PC-3 (cell line): Measurements from ENCODE around the gene ARL14.

Experiments
- EZH2 ChIP-seq: fragments of 300-600 bp; sonication (generic); IDR thresholded peaks from one replicate; pipeline ENCODE4 v1.6.1; 2017; ENCODE audit warnings: antibody characterized with exemption, mild to moderate bottlenecking, low read length; ENCODE audit not compliant: unreplicated experiment
- EZH2phosphoT487 ChIP-seq: fragments of 300-600 bp; sonication (generic); IDR thresholded peaks from 2 replicates; pipeline ENCODE4 v1.6.1; 2018; ENCODE audit warnings: mild to moderate bottlenecking, antibody characterized with exemption, low read length, borderline replicate concordance
- TF ChIP-seq, protein P1 (sequence below): fragments of 300-600 bp; sonication (generic); conservative IDR thresholded peaks from 2 replicates; pipeline ENCODE4 v1.5.1; 2017; ENCODE audit warnings: antibody characterized with exemption, low read depth, mild to moderate bottlenecking, low read length

DNA sequence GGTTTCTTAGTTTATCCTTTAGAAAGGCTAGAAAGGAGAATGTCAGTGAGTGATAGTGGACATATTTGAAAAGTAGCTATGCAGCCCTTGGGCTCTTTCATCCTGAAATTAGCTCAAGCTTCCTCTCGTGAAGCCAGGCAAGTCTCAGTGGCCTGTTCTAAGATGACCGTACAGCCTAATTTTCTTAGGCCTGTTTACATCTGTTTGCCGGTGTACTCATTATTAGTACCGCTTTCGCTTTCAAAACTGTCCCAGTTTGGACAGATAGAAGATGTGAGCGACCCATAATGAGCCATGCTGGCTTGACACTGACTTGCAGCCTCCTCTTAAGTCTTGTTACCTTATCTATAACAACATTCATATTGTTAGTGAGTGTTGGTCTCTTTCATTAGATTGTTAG, 5.7 kb upstream of the ARL14 start:
- TF ChIP-seq EZH2phosphoT487, result no peak
- TF ChIP-seq, protein P1, sequence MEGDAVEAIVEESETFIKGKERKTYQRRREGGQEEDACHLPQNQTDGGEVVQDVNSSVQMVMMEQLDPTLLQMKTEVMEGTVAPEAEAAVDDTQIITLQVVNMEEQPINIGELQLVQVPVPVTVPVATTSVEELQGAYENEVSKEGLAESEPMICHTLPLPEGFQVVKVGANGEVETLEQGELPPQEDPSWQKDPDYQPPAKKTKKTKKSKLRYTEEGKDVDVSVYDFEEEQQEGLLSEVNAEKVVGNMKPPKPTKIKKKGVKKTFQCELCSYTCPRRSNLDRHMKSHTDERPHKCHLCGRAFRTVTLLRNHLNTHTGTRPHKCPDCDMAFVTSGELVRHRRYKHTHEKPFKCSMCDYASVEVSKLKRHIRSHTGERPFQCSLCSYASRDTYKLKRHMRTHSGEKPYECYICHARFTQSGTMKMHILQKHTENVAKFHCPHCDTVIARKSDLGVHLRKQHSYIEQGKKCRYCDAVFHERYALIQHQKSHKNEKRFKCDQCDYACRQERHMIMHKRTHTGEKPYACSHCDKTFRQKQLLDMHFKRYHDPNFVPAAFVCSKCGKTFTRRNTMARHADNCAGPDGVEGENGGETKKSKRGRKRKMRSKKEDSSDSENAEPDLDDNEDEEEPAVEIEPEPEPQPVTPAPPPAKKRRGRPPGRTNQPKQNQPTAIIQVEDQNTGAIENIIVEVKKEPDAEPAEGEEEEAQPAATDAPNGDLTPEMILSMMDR, result no peak
- no peak for TF ChIP-seq EZH2
